BE2C (cell line): ENCODE data around the gene GRIN3B.

ENCODE experiments used
- DNase-seq: peaks from one replicate; pipeline ENCODE4 v3.0.0-alpha.2; 2020
- H3K27me3 ChIP-seq: fragments of 250-450 bp; sonication (Bioruptor Pico); 2 replicates; pipeline ENCODE4 v1.5.1; 2020; ENCODE audit warnings: mild to moderate bottlenecking
- H3K36me3 ChIP-seq: fragments of 250-450 bp; sonication (Bioruptor Pico); 2 replicates; pipeline ENCODE4 v1.5.1; 2020; ENCODE audit warnings: mild to moderate bottlenecking
- H3K4me1 ChIP-seq: fragments of 250-450 bp; sonication (Bioruptor Pico); 2 replicates; pipeline ENCODE4 v1.5.1; 2020
- H3K4me3 ChIP-seq: 2 replicates; pipeline ENCODE4 v1.5.1; 2011; ENCODE audit warnings: low read depth, low read length
- H3K9me3 ChIP-seq: fragments of 250-450 bp; sonication (Bioruptor Pico); 2 replicates; pipeline ENCODE4 v1.5.1; 2020
- TF ChIP-seq, protein P1 (sequence below): IDR thresholded peaks from 2 replicates; pipeline ENCODE4 v1.5.1; 2012; ENCODE audit warnings: mild to moderate bottlenecking, low read depth, low read length

GRIN3B gene

DNA sequence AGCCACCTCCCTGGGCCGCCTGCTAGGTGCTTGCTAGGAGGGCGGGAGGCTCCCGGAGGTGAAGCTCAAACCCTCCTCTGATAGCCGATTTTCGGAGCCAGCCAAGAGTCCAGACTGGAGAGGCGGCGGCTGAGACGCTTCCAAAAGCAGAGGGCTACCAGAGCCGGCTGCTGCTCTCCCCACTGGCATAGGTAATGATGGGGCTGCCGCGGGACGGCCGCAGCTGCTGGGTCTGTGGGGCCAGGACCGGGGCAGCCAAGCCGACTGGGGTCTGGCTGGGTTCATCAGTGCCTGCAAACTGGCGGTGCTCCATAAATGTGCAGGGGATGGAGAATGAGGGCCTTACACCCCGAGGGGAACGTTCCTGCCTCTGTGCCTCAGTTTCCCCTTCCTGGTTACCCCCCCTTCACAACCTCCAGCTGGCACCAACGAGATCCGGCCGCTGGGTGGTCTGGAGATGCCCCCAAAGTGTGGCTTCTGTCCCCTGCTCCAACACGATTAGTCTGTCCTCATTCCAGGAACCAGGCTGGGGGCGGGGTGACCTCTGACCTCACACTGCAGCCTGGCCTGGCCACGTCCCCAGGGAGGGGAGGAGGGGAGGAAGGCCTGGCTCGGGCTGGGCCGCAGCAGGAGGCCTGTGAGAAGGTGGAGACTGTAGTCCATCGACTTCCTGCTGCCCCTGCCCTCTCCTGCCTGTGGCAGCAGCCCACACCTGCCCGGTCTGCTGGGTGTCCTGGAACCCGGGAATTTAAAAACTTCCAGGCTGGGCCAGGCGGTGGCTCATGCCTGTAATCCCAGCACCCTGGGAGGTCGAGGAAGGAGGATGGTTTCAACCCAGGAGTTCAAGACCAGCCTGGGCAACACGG is 19.9 kb upstream of the GRIN3B start:
- H3K4me3 ChIP-seq, result no peak overlapping the region
- no peaks in the 10 kb centered on the region for H3K9me3 ChIP-seq
- H3K27me3 ChIP-seq, result no peaks in the 10 kb centered on the region
- no peaks in the 10 kb centered on the region for H3K4me1 ChIP-seq
- no peaks in the 10 kb centered on the region; the same call in 1 of the 2 replicates for H3K36me3 ChIP-seq
- DNase-seq, result peak; percentile 16
- TF ChIP-seq, protein P1, sequence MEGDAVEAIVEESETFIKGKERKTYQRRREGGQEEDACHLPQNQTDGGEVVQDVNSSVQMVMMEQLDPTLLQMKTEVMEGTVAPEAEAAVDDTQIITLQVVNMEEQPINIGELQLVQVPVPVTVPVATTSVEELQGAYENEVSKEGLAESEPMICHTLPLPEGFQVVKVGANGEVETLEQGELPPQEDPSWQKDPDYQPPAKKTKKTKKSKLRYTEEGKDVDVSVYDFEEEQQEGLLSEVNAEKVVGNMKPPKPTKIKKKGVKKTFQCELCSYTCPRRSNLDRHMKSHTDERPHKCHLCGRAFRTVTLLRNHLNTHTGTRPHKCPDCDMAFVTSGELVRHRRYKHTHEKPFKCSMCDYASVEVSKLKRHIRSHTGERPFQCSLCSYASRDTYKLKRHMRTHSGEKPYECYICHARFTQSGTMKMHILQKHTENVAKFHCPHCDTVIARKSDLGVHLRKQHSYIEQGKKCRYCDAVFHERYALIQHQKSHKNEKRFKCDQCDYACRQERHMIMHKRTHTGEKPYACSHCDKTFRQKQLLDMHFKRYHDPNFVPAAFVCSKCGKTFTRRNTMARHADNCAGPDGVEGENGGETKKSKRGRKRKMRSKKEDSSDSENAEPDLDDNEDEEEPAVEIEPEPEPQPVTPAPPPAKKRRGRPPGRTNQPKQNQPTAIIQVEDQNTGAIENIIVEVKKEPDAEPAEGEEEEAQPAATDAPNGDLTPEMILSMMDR, result no peak

DNA sequence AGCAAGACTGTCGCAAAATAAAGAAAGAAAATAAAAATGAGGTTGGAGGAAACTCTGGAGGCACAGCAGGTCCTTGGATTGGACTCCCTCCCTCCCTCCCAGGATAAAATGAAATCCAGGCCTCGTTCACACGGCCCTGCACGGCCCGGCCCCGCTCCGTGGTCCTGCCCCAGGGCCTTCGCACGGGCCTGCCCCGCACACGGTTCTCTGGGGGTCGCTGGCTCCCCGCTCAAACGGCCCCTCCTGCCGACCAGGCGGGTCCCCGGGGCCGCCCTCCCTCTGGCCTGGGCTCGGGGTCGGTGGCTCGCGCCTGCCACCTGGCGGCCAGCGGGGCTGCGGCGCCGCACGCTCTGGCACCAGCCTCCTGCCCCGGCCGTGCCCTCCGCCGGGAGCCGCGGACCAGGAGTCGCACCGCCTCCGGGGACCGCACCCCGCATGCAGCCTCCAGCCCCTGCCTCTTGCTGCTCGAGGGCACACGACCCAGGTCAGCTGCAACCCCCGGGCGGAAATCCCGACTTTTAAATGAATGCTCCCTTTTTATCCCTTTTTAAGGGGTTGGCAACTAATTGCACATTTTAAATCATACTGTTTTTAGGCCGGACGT is 17.6 kb upstream of the GRIN3B start:
- H3K4me3 ChIP-seq, result peak overlapping the region; percentile 34
- TF ChIP-seq, protein P1, result peak; percentile 52; the same call in 1 of the 2 replicates
- DNase-seq, result peak; percentile 84
- peaks cover 13% of the 10 kb centered on the region for H3K36me3 ChIP-seq
- no peaks in the 10 kb centered on the region for H3K27me3 ChIP-seq
- no peaks in the 10 kb centered on the region for H3K4me1 ChIP-seq
- no peaks in the 10 kb centered on the region for H3K9me3 ChIP-seq

DNA sequence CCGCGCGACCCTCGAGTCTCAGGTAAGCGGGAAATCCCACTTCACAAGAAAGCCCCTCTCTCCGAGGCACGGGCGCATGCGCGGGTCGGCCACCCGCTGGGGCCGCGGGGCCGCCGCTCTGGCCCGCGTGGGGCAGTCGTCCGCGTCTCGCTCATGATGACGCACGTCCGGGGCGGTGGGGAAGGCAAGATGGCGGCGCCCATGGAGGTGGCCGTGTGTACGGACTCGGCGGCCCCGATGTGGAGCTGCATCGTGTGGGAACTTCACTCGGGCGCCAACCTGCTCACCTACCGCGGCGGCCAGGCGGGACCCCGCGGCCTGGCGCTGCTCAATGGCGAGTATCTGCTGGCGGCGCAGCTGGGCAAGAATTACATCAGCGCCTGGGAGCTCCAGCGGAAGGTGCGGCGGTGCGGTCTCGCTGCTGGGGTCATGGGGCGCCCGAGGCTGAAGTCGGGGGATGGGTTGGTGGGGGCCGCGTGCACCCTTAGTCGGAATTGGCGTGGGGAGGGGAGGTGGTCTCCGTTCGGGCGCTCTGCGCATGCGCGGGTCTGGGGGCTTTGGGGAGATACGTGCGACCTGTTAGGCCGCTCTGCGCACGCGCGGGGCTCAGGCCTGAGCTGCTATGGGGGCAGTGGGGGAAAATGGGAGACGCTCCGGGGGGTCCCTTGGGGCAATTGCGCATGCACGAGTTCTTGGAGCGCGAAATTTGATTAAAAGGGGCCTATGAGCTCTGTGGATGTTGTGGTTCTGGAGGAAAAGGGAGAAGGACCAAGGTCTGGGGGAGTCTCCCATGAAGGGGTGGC is 15.9 kb upstream of the GRIN3B start, which contains the start of gene WDR18:
WDR18 (plus strand) TSS at position 181 of the 803 bp plus-strand sequence; CDS start at position 190, 9 bp downstream.
- Histone ChIP-seq H3K9me3 (no peaks in the 10 kb centered on the region), H3K4me1 (no peaks in the 10 kb centered on the region), H3K27me3 (no peaks in the 10 kb centered on the region), H3K36me3 (peaks cover 18% of the 10 kb centered on the region), H3K4me3 (peak within 1 kb of the TSS; percentile 95)
- DNase-seq, result peak; percentile 95
- TF ChIP-seq, protein P1, result no peak

DNA sequence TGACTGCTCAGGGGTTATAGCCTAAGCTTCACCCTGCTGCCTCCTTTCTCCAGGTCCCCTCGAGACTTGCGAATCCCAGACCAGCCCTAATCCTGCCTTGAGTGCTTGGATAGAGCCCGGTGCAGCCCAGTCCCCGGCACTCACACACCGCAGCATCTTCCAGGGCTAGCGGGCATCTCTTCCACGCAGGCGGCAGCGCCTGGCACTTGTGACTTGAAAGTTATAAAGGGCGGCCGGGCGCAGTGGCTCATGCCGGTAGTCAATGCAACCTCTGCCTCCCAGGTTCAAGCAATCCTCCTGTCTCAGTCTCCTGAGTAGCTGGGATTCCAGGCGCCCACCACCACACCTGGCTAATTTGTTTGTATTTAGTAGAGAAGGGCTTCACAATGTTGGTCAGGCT is 14.1 kb upstream of the GRIN3B start:
- H3K9me3 ChIP-seq, result no peaks in the 10 kb centered on the region
- no peak overlapping the region for H3K4me3 ChIP-seq
- no peak for DNase-seq
- TF ChIP-seq, protein P1, result no peak
- H3K36me3 ChIP-seq, result peaks cover 28% of the 10 kb centered on the region
- H3K4me1 ChIP-seq, result no peaks in the 10 kb centered on the region
- no peaks in the 10 kb centered on the region for H3K27me3 ChIP-seq

DNA sequence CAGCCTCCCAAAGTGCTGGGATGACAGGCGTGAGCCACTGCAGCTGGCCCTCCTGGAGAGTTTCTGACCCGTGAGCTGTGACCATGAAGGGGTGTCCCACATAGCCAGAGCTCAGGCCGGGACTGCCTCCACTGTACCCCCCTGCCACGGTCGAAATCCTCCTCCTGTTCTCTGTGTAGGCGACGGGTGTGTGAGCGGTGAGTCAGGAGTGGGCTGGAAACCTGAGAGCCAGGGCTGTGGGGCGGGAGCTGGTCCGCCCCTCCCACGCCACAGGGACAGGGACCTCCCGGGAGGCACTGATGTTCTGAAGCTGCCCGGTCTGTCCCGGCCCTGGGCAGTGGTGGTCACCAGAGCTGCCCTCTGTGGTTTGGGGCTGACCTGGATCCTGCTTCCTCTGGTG is 12.1 kb upstream of the GRIN3B start:
- no peaks in the 10 kb centered on the region for H3K9me3 ChIP-seq
- DNase-seq, result peak; percentile 6
- no peak overlapping the region for H3K4me3 ChIP-seq
- peaks cover 41% of the 10 kb centered on the region for H3K36me3 ChIP-seq
- H3K27me3 ChIP-seq, result no peaks in the 10 kb centered on the region
- no peaks in the 10 kb centered on the region for H3K4me1 ChIP-seq
- TF ChIP-seq, protein P1, result no peak
